Measurements from ENCODE around the gene METAP1. TPM values are rescaled to one million over a fixed set of nuclear protein-coding genes. Genes with fewer than 3 reads are reported as not detected.

Gene METAP1
- total RNA-seq, 3 donors from 2014 or later (not counting 1 experiment from before 2014, with no cell fraction given), result 41.1 to 54.3 (median 41.5) TPM

- Histone ChIP-seq H3K4me1 (ENCODE audit: control insufficient read depth, insufficient read depth, low read length) (no peaks in the 10 kb centered on the region), H3K9me3 (ENCODE audit: control insufficient read depth, insufficient read depth, low read length) (no peaks in the 10 kb centered on the region), H3K27me3 (ENCODE audit: control insufficient read depth, insufficient read depth, low read length) (no peaks in the 10 kb centered on the region), H3K27ac (ENCODE audit: low read length) (no peak overlapping the region), H3K36me3 (ENCODE audit: control insufficient read depth, insufficient read depth, low read length) (peaks cover 62% of the 10 kb centered on the region), H3K4me3 (ENCODE audit: low read length) (no peak overlapping the region)
- intact Hi-C loops (cut with micrococcal nuclease), result no loop called here
- H3K27me3 Mint-ChIP-seq (ENCODE audit: low read depth in 2 of 2), result no peaks in the 10 kb centered on the region
- H3K9me3 Mint-ChIP-seq, result no peaks in the 10 kb centered on the region
- WGBS (ENCODE audit: insufficient coverage), result 82% methylated on average over 2 of the region's 5 CpGs
- peaks cover 5 to 9% of the 10 kb centered on the region in 2 donors for H3K4me1 Mint-ChIP-seq
- H3K36me3 Mint-ChIP-seq, result peaks cover 22% of the 10 kb centered on the region
- TF ChIP-seq CTCF (IDR thresholded peaks at IDR 0.05), result no peak
- no peak overlapping the region for H3K4me3 Mint-ChIP-seq
- DNase-seq (no peak), ATAC-seq (no peak)
- H3K27ac Mint-ChIP-seq, result peak overlapping the region; percentile 19 to 26
Observed at GRCh38 chr4:99071159-99071558, 75.6 kb downstream of the METAP1 start.

GRCh38 chr4:99074816-99075215, 79.3 kb downstream of the METAP1 start:
- TF ChIP-seq CTCF (IDR thresholded peaks at IDR 0.05), result no peak
- H3K4me3 ChIP-seq (ENCODE audit: low read length), result no peak overlapping the region
- no peak for DNase-seq
- 95% methylated on average over 7 of the region's 7 CpGs for WGBS (ENCODE audit: insufficient coverage)
- intact Hi-C loops (cut with micrococcal nuclease), result no loop called here
- H3K27me3 ChIP-seq (ENCODE audit: control insufficient read depth, insufficient read depth, low read length), result no peaks in the 10 kb centered on the region
- H3K9me3 ChIP-seq (ENCODE audit: control insufficient read depth, insufficient read depth, low read length), result no peaks in the 10 kb centered on the region
- no peaks in the 10 kb centered on the region for H3K9me3 Mint-ChIP-seq
- no peak for ATAC-seq
- H3K36me3 ChIP-seq (ENCODE audit: control insufficient read depth, insufficient read depth, low read length), result peaks cover 88% of the 10 kb centered on the region
- H3K36me3 Mint-ChIP-seq, result peaks cover 36% of the 10 kb centered on the region
- no peak overlapping the region for H3K27ac Mint-ChIP-seq
- H3K27me3 Mint-ChIP-seq (ENCODE audit: low read depth in 2 of 2), result no peaks in the 10 kb centered on the region
- no peak overlapping the region for H3K4me3 Mint-ChIP-seq
- H3K4me1 Mint-ChIP-seq, result peaks cover 9 to 10% of the 10 kb centered on the region in 2 donors
- H3K4me1 ChIP-seq (ENCODE audit: control insufficient read depth, insufficient read depth, low read length), result no peaks in the 10 kb centered on the region
- no peak overlapping the region for H3K27ac ChIP-seq (ENCODE audit: low read length)

GRCh38 chr4:99076292-99076976, 80.9 kb downstream of the METAP1 start:
- Histone ChIP-seq H3K36me3 (ENCODE audit: control insufficient read depth, insufficient read depth, low read length) (peaks cover 91% of the 10 kb centered on the region), H3K27ac (ENCODE audit: low read length) (no peak overlapping the region), H3K27me3 (ENCODE audit: control insufficient read depth, insufficient read depth, low read length) (no peaks in the 10 kb centered on the region), H3K9me3 (ENCODE audit: control insufficient read depth, insufficient read depth, low read length) (no peaks in the 10 kb centered on the region), H3K4me3 (ENCODE audit: low read length) (no peak overlapping the region), H3K4me1 (ENCODE audit: control insufficient read depth, insufficient read depth, low read length) (no peaks in the 10 kb centered on the region)
- intact Hi-C loops (cut with micrococcal nuclease), result no loop called here
- ATAC-seq (no peak), DNase-seq (no peak)
- H3K27ac Mint-ChIP-seq, result no peak overlapping the region
- no peaks in the 10 kb centered on the region for H3K27me3 Mint-ChIP-seq (ENCODE audit: low read depth in 2 of 2)
- peaks cover 36% of the 10 kb centered on the region for H3K36me3 Mint-ChIP-seq
- TF ChIP-seq CTCF (IDR thresholded peaks at IDR 0.05), result no peak
- no peak overlapping the region for H3K4me3 Mint-ChIP-seq
- WGBS (ENCODE audit: insufficient coverage), result 97% methylated on average over 5 of the region's 5 CpGs
- H3K4me1 Mint-ChIP-seq, result peaks cover 5 to 10% of the 10 kb centered on the region in 2 donors
- H3K9me3 Mint-ChIP-seq, result no peaks in the 10 kb centered on the region

- DNase-seq (no peak), ATAC-seq (no peak)
- peaks cover 4 to 10% of the 10 kb centered on the region in 2 donors for H3K4me1 Mint-ChIP-seq
- 97% methylated on average over 4 of the region's 4 CpGs for WGBS (ENCODE audit: insufficient coverage)
- no peaks in the 10 kb centered on the region for H3K27me3 Mint-ChIP-seq (ENCODE audit: low read depth in 2 of 2)
- intact Hi-C loops (cut with micrococcal nuclease), result no loop called here
- H3K36me3 ChIP-seq (ENCODE audit: control insufficient read depth, insufficient read depth, low read length), result peaks cover 90% of the 10 kb centered on the region
- H3K36me3 Mint-ChIP-seq, result peaks cover 34% of the 10 kb centered on the region
- no peak overlapping the region for H3K27ac Mint-ChIP-seq
- H3K27ac ChIP-seq (ENCODE audit: low read length), result no peak overlapping the region
- no peaks in the 10 kb centered on the region for H3K9me3 ChIP-seq (ENCODE audit: control insufficient read depth, insufficient read depth, low read length)
- no peaks in the 10 kb centered on the region for H3K4me1 ChIP-seq (ENCODE audit: control insufficient read depth, insufficient read depth, low read length)
- H3K4me3 ChIP-seq (ENCODE audit: low read length), result no peak overlapping the region
- no peak overlapping the region for H3K4me3 Mint-ChIP-seq
- H3K27me3 ChIP-seq (ENCODE audit: control insufficient read depth, insufficient read depth, low read length), result no peaks in the 10 kb centered on the region
- no peaks in the 10 kb centered on the region for H3K9me3 Mint-ChIP-seq
- TF ChIP-seq CTCF (IDR thresholded peaks at IDR 0.05), result no peak
Observed at GRCh38 chr4:99077177-99077576, 81.7 kb downstream of the METAP1 start.

Measured in natural killer cell (primary cell).